NCI-H2196 (cell line): ENCODE data around the gene CCS.
A peak's percentile ranks its signal among the peaks of the same experiment; 100 is the strongest.
"Not testable (repeated sequence)": the region's sequence is repeated elsewhere in the genome, so short reads cannot be mapped to it uniquely, and the experiment has no call there.

ENCODE experiments used
- DNase-seq: peaks from one replicate; lab custom pipeline; 2025; ENCODE audit not compliant: unreplicated experiment; lab: John Stamatoyannopoulos, UW

Gene CCS

DNA sequence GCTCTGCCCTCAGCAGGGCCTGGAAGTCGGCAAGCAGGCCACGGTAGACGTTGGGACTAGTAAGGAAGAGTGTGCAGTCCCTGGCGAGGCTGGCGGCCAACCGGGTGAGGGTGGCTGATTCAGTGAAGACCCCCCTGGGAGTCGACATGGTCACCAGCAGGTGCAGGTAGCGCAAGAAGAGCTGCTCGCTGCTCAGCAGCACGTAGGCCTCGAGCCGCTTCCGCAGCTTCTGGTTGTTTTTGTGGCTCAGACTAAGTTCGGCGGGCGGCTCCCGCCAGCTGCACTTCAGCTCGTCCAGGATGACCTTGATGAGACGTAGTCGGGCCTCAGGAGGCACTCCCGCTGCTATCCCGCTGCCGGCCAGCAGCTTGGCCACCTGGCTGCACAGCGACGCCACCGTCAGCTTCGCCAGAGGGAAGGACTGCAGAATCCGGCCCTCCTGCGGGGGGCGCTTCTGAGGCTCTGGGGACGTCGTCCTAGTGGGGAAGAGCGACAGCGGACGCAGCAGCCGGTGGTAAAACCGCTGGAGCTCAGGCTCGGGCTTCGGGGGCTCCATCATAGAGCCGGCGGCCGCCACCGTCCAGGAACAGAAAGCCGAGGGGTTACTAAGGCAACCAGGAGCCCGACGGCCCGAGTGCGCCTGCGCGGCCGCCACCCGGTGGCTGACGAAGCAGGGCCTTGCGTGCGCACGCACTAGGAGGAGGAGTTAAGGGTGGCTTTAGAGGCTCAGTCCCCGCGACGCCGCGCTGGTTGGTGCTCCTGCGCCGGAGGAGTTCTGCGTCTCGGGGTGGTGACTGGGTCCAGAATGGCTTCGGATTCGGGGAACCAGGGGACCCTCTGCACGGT is at the start of gene CCS, which contains the start of gene CCDC87:
CCS (plus strand) TSS at position 729 of the 846 bp plus-strand sequence; CDS start at position 806, 77 bp downstream.
CCDC87 (minus strand) TSS at position 607 of the 846 bp plus-strand sequence; CDS start at position 559, 48 bp downstream.
- DNase-seq: peak; percentile 96

GRCh38 chr11:66543263-66544107 is 49.5 kb upstream of the CCS start:
- DNase-seq: no peak

GRCh38 chr11:66544952-66545351 is 48.0 kb upstream of the CCS start:
- not testable (repeated sequence) for DNase-seq

DNA sequence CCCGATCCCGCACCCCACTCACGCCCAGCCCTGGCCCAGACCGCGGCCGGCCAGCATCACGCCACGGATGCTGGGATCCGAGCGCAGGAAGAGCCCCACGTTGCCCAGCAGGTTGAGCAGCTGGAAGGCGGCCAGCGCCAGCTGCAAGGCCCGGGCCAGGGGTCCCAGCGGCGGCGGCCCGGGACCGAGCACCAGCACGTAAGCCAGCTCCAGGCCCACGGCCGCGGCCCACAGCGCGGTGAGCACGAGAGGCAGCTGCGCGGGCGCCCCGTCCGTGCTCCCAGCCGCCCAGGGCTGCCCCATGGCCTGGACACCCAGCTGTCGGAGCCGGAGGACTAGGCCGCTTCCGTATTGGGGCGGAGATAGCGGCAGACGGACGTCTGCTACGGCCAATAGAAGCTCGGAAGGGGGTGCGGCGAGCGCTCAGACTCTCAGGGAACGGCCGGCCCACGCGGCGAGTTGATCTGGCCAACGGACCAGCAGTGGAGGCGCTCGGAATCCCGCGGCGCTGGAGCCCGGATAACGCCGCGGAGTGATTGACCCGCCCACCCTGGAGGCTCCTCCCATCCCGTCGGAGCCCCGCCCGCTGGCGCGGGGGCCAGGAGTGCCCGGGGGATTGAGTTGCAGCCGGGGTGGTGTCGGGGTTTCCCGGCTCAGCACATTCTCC is 47.2 kb upstream of the CCS start, which contains the start of gene ZDHHC24:
ZDHHC24 (minus strand) TSS at position 348 of the 667 bp plus-strand sequence; CDS start at position 303, 45 bp downstream.
- DNase-seq: peak; percentile 95

GRCh38 chr11:66546368-66546965 is 46.5 kb upstream of the CCS start, which contains the start of gene ACTN3:
Gene ACTN3, plus strand, starts transcription at chr11:66546903. Its CDS starts 35 bp downstream, at chr11:66546938.
- no peak for DNase-seq

DNA sequence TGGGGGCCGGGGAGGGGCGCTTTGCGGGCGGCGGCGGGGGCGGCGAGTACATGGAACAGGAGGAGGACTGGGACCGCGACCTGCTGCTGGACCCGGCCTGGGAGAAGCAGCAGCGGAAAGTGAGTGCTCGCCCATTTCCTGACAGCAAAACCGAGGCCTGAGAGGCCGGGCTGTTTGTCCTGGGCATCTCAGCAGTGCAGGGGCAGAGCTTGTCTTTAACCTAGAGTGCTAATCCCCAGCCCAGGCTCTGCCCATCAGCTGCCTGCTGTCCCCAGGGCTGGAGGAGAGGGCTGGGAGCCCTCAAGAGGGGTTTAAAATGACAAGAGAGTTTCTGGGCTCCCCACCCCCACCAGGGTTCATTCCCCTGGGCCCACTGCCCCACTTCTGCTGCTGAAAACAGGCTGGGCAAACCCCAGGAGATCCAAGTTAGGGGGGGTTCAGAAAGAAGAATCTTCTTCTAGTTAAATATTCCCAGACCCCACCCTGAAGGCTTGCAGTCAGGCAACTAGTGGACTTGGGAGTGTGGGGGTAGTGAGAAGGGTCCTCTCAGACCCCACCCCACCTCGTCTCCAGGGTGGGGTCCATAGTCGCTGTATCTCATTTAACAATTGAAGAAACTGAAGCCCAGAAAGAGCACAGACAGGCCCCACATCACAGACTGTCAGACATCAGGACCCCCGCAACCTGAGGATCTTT is 45.9 kb upstream of the CCS start:
- no peak for DNase-seq

DNA sequence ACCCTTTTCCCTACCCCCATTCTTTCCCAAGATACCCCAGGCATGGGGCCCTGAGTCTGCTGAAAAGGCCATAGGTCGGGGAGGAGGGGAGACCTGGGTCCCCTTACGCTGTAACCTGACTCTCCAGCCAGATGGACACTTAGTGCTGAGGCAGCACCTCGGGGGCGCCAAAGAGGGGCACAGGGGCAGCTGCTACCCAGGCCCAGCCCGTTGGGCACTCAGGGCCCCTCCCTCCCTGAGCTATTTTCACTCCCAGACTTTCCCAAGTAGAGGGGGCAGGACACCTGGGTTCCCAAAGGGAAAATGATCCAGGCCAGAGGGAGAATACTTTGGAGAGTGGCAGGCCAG is 45.3 kb upstream of the CCS start:
- no peak for DNase-seq

DNA sequence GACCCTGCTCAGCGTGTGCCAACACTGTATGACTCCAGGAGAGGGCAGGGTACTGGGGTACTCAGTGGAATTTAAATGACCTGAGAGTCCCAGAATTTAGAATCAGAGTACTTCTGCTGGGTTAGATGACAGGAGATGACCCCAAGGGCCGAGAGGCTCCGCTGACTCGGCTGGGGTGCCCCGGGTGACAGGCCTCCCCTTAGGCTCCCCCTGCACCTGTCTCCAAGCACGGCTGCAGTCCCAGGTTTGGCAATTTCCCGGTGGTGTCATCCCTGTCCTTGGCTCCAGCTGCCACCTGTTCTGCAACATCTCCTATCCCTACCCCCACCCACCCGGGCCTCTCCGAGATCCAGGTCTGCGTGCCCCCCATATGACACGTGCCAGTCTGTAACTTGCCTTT is 44.9 kb upstream of the CCS start:
- DNase-seq: no peak

GRCh38 chr11:66548774-66549630 is 44.0 kb upstream of the CCS start:
- no peak for DNase-seq

DNA sequence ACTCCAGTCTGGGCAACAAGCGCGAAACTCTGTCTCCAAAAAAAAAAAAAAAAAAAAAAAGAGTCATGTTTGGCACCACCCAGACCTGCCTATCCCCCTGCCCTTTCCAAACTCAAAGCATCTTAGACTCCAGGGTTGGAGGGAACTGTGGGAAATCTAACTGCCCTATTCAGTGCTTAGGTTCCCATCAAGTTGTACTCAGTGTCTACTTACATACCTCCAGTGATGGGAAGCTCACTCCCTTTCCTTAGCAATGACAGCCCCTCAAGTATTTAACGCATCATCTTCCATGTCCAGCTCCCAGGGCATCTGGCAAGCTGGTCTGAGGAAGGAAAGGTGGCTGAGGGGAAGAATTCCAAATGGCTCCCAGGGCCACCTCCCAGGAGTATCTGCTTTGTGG is 43.3 kb upstream of the CCS start:
- no peak for DNase-seq

- DNase-seq: no peak
Measured at GRCh38 chr11:66550887-66551286, 42.1 kb upstream of the CCS start.

DNA sequence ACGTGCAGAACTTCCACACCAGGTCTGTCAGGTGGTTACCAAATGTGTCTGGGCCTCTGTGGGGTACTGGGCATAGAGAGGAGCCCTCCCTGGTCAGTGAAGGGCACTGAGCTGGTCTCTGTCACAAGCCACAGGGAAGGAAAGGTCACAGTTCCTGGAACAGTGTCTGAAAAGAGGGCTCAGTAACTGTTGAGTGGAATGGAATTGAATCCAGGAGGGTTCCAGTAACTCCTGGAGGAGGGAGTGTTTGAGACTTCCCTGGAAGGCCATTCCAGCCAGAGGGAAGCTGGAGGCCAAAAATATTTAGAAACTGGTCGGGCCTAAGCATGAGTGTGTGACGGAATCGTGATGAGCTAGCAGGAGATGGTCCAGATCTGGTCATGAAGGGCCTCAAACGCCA is 38.4 kb upstream of the CCS start:
- no peak for DNase-seq

DNA sequence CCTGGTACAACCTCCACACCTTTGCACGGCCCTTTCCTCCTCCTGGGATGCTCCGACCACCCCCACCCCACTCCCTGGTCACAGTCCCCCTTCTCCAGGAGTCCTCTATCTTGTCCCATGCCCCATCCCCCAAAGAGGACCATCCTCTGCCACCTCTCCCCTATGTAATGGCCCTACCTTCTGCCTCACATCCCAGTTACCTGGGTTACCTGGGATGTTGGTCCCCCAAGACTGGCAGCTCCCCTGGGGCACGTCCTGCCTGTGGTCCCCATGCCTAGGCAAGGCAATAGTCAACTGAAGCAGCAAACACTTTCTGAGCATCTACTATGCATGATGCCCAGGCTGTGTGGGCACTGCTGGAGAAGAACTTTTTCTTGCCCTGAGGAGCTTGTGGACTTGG is 37.6 kb upstream of the CCS start:
- DNase-seq: no peak

GRCh38 chr11:66556086-66556485 is 36.9 kb upstream of the CCS start:
- peak; percentile 27 for DNase-seq

GRCh38 chr11:66557733-66558326 is 35.2 kb upstream of the CCS start:
- DNase-seq: no peak

- no peak for DNase-seq
Measured at GRCh38 chr11:66559142-66559865, 33.7 kb upstream of the CCS start.

DNA sequence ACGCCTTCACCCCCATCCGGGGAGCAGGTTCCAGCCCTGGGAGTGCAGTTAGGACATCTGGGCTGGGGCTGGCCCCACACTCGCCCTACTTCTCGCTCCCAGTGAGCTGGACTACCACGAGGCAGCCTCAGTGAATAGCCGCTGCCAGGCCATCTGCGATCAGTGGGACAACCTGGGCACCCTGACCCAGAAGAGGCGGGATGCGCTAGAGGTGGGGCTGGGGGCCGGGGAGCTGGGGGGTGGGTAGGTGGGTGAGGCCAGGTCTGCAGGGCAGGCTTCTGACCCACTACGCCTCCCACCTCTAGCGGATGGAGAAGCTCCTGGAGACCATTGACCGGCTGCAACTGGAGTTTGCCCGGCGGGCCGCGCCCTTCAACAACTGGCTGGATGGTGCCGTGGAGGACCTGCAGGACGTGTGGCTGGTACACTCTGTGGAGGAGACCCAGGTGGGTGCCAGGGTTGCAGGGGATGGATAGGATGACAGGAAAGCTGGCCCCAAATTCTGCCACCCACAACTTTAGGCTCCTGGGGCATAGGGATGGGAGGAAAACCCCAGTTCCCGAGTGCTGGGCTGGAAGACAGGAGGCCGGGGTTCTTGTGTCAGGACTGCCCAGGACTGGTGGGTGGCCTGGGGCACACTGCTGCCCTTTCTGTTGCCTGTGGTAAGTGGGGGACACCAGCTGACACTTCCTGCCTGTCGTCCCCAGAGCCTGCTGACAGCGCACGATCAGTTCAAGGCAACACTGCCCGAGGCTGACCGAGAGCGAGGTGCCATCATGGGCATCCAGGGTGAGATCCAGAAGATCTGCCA is 32.9 kb upstream of the CCS start:
- DNase-seq: no peak
